Stomach (tissue), 9 donors: ENCODE measurements around the gene UBE2U. TPM values are rescaled to one million over a fixed set of nuclear protein-coding genes. Genes with fewer than 3 reads are reported as not detected.

Source experiments
- DNase-seq, 2 donors: peaks; one replicate each; pipeline versions ENCODE4 v3.0.0 to v3.0.0-alpha.2; 2013 to 2019
- H3K27ac ChIP-seq, 5 donors: fragments of 200-600 bp in 4 of 5; sonication (generic) in 4 of 5; one replicate each; pipeline ENCODE4 v1.5.1; 2013 to 2019; ENCODE audit warnings: mild to moderate bottlenecking in 1 of 5, moderate library complexity in 1 of 5
- H3K27me3 ChIP-seq, 3 donors: fragments of 200-600 bp; sonication (generic); one replicate each; pipeline ENCODE4 v1.5.1; 2017 to 2019; ENCODE audit warnings: mixed run types in 1 of 3
- H3K36me3 ChIP-seq, 4 donors: fragments of 200-600 bp; sonication (generic); 1 replicate in 3 of 4; 2 replicates in 1 of 4; pipeline ENCODE4 v1.5.1; 2016 to 2019
- H3K4me1 ChIP-seq, 4 donors: fragments of 200-600 bp; sonication (generic); one replicate each; pipeline ENCODE4 v1.5.1; 2016 to 2019
- H3K4me3 ChIP-seq, 4 donors: fragments of 200-600 bp; sonication (generic) in 3 of 4; one replicate each; pipeline ENCODE4 v1.5.1; 2016 to 2019; ENCODE audit warnings: mild to moderate bottlenecking in 1 of 4
- H3K9me3 ChIP-seq, 4 donors: fragments of 200-600 bp; sonication (generic); one replicate each; pipeline ENCODE4 v1.5.1; 2016 to 2019
- EP300 ChIP-seq: sonication (generic); formaldehyde crosslinking; IDR thresholded peaks from one replicate; pipeline ENCODE4 v1.6.1; 2017; ENCODE audit warnings: antibody characterized with exemption
- POLR2A ChIP-seq, 4 donors: fragments of 450-650 bp; IDR thresholded peaks; one replicate each; pipeline ENCODE4 v1.6.1; 2016; ENCODE audit warnings: antibody characterized with exemption in 4 of 4, control low read depth in 2 of 4, mild to moderate bottlenecking in 1 of 4, moderate library complexity in 1 of 4
- POLR2AphosphoS5 ChIP-seq, 3 donors: sonication (generic); formaldehyde crosslinking; IDR thresholded peaks; one replicate each; pipeline ENCODE4 v1.6.1; 2016; ENCODE audit warnings: antibody characterized with exemption in 3 of 3
- WGBS, 5 donors: extraction: QIAGEN DNeasy Blood & Tissue Kit in 3 of 5; methylation state at CpG; one replicate each; pipeline versions ENCODE4 v1.1.5 to v1.1.7; 2013 to 2018; 5-methylcytosine and 5-hydroxymethylcytosine counted together
- intact Hi-C: fragments of 100-400 bp; cut with DNase I; formaldehyde crosslinking; loops from one replicate; pipeline ENCODE4 v1.15.1; 2023; ENCODE audit warnings: low total_unique reads
- polyA plus RNA-seq, 3 donors: library from polyadenylated mRNA; stranded (reverse); fragments of 200-250 nt; gene quantifications; one replicate each; pipeline ENCODE4 v1.2.3, GENCODE V29; 2013
- total RNA-seq, 5 donors: library from RNA; depleted of rRNA; stranded (reverse); fragments of >200 nt; gene quantifications; one replicate each; pipeline versions ENCODE4 v1.1.0 to v1.2.3, GENCODE V29; 2014 to 2016
- TF ChIP-seq, protein P1 (sequence below), 7 experiments: fragments of 450-650 bp in 4 of 7; fragments of 200-600 bp in 3 of 7; sonication (generic) in 3 of 7; IDR thresholded peaks; one replicate each; pipeline ENCODE4 v1.5.1; 2016 to 2019; ENCODE audit warnings: antibody characterized with exemption in 7 of 7, control low read depth in 2 of 7, mild to moderate bottlenecking in 1 of 7
- donor health status: healthy with polysubstance abuse.
- donor health status: Bipolar disorder and iron deficiency.
- donor health status: healthy.

Gene UBE2U
- total and polyA plus RNA-seq, 8 donors: 0.08 TPM; not detected in 7

DNA sequence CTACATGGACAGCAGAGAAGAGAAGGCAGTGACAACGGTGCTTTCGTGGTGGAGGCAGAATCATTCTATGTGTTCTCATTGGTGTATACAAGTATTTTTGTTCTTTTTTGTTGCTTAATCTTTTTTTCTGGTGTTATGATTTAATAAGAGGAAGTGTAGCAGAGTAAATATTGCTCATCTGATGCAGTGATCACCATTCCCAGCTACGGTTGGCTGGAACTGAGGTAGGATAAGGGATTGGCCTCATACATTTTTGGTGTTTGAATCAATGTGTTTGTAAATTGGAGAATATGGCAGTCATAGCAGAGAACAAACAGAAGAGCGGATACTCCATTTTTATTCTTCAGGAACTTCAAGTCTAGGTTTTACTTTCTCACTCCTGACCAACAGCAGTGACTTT, 76.6 kb downstream of the UBE2U start:
- Histone ChIP-seq H3K4me3 (no peak overlapping the region), H3K36me3 (no peaks in the 10 kb centered on the region), H3K4me1 (peaks cover 0 to 6% (median 0%) of the 10 kb centered on the region in 4 donors), H3K9me3 (no peaks in the 10 kb centered on the region), H3K27me3 (no peaks in the 10 kb centered on the region), H3K27ac (no peak overlapping the region)
- no peak for DNase-seq
- TF ChIP-seq POLR2AphosphoS5 (IDR thresholded peaks at IDR 0.05) (no peak), POLR2A (IDR thresholded peaks at IDR 0.05) (no peak), EP300 (no peak)
- TF ChIP-seq, protein P1, sequence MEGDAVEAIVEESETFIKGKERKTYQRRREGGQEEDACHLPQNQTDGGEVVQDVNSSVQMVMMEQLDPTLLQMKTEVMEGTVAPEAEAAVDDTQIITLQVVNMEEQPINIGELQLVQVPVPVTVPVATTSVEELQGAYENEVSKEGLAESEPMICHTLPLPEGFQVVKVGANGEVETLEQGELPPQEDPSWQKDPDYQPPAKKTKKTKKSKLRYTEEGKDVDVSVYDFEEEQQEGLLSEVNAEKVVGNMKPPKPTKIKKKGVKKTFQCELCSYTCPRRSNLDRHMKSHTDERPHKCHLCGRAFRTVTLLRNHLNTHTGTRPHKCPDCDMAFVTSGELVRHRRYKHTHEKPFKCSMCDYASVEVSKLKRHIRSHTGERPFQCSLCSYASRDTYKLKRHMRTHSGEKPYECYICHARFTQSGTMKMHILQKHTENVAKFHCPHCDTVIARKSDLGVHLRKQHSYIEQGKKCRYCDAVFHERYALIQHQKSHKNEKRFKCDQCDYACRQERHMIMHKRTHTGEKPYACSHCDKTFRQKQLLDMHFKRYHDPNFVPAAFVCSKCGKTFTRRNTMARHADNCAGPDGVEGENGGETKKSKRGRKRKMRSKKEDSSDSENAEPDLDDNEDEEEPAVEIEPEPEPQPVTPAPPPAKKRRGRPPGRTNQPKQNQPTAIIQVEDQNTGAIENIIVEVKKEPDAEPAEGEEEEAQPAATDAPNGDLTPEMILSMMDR (IDR thresholded peaks at IDR 0.05): no peak
- intact Hi-C loops: no loop called here
- WGBS, 5 donors: 84 to 90% (median 89%) methylated on average over 4 of the region's 4 CpGs

DNA sequence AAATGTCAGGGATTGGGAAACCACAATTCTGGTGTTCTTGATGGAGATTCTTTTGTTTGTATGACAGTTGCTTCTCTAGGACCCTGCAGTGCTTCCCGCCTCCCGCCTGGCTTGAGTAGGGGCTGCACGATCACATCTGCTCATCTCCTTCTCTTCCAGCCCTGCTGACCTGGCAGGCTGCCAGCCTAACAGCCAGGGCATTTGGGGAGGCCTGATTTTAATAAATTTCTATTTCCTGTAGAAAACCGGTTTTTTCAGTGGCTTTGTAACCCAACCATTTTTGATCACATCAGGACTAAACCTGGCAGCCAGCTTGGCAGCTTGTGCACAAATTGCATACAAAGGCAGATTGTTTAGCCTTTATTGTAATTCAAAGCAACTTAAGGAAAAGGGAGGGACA, 78.9 kb downstream of the UBE2U start:
- H3K36me3 ChIP-seq: no peaks in the 10 kb centered on the region
- peak in 1 of 2 donors; percentile 82 for DNase-seq
- intact Hi-C loops: no loop called here
- H3K4me1 ChIP-seq: peaks cover 0 to 6% (median 0%) of the 10 kb centered on the region in 4 donors
- no peak overlapping the region for H3K27ac ChIP-seq
- TF ChIP-seq, protein P1 (IDR thresholded peaks at IDR 0.05): no peak
- TF ChIP-seq POLR2AphosphoS5 (IDR thresholded peaks at IDR 0.05) (no peak), POLR2A (IDR thresholded peaks at IDR 0.05) (no peak), EP300 (no peak)
- H3K4me3 ChIP-seq: no peak overlapping the region
- H3K27me3 ChIP-seq: no peaks in the 10 kb centered on the region
- WGBS, 5 donors: 34 to 53% (median 37%) methylated on average over 4 of the region's 4 CpGs
- no peaks in the 10 kb centered on the region for H3K9me3 ChIP-seq

DNA sequence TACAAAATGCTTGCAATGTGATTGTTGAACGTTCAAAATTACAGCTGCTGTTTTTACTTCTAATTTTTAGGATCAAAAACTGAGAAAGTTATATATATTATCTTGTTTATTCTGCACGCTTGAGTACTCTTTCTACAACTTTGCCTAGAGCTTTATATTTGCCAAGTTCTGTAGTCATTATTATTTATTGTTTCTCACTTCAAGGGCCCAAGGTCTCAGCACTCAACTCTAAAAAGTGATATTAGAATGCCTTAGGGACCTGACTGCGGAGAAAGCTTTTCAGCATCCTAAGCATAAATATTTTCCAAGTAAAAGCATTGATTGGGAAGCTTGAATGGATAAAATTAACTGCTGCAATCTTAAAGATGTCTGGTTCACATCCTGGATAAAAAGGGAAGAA, 83.6 kb downstream of the UBE2U start:
- Histone ChIP-seq H3K9me3 (no peaks in the 10 kb centered on the region), H3K36me3 (no peaks in the 10 kb centered on the region), H3K27me3 (no peaks in the 10 kb centered on the region), H3K4me1 (peaks cover 0 to 6% (median 0%) of the 10 kb centered on the region in 4 donors), H3K27ac (no peak overlapping the region), H3K4me3 (no peak overlapping the region)
- DNase-seq: no peak
- intact Hi-C loops: no loop called here
- WGBS, 5 donors: 36 to 68% (median 56%) methylated on average over 3 of the region's 3 CpGs
- TF ChIP-seq POLR2AphosphoS5 (IDR thresholded peaks at IDR 0.05) (no peak), POLR2A (IDR thresholded peaks at IDR 0.05) (no peak), EP300 (no peak)
- TF ChIP-seq, protein P1 (IDR thresholded peaks at IDR 0.05): no peak

DNA sequence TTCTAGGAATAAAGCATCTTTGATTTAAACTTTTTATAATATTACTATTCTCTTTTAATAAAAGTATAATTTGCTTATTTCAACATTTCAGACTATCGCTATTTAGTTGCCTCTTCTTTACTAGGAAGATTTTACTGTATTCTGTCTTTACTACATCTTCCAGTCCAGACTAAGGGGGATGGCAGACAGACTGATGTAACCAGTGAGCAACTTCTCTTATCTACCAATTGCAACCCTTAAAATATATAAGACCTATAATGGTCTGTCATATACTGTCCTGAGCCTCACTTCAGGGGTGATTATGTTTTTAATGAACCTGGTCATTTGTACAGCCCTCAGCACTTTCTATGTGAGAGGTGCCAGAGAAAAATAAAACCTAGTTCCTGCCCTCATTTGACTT, 87.0 kb downstream of the UBE2U start:
- H3K9me3 ChIP-seq: peaks cover 0 to 5% (median 0%) of the 10 kb centered on the region in 4 donors
- H3K4me3 ChIP-seq: no peak overlapping the region
- H3K27ac ChIP-seq: no peak overlapping the region
- 79 to 100% (median 100%) methylated on average over 1 of the region's 1 CpG for WGBS, 5 donors
- intact Hi-C loops: no loop called here
- no peak for TF ChIP-seq POLR2A (IDR thresholded peaks at IDR 0.05)
- TF ChIP-seq, protein P1 (IDR thresholded peaks at IDR 0.05): no peak
- no peak for TF ChIP-seq POLR2AphosphoS5 (IDR thresholded peaks at IDR 0.05)
- TF ChIP-seq EP300: no peak
- no peaks in the 10 kb centered on the region for H3K4me1 ChIP-seq
- H3K36me3 ChIP-seq: no peaks in the 10 kb centered on the region
- no peak for DNase-seq
- no peaks in the 10 kb centered on the region for H3K27me3 ChIP-seq
